SU-DHL-6 (cell line): ENCODE data around the gene SDS.

Source experiments
- CTCF ChIP-seq: fragments of 200-600 bp; sonication (generic); IDR thresholded peaks from one replicate; pipeline ENCODE4 v1.5.1; 2017; ENCODE audit warnings: antibody characterized with exemption, mild to moderate bottlenecking, low read length, moderate library complexity; ENCODE audit not compliant: insufficient read depth, poor library complexity, severe bottlenecking
- EZH2phosphoT487 ChIP-seq: fragments of 200-600 bp; sonication (generic), shearing (Covaris generic); conservative IDR thresholded peaks from 2 replicates; pipeline ENCODE4 v1.6.1; 2018; ENCODE audit warnings: mild to moderate bottlenecking, antibody characterized with exemption, low read length, moderate library complexity, mixed read lengths

GRCh38 chr12:113407931-113408600 lies 4.4 kb upstream of the SDS start:
- no peak for TF ChIP-seq CTCF
- TF ChIP-seq EZH2phosphoT487 = no peak
